NCI-H510A (cell line): ENCODE results near the gene HBD.
"Not testable (repeated sequence)": the region's sequence is repeated elsewhere in the genome, so short reads cannot be mapped to it uniquely, and the experiment has no call there.

Experiments
- DNase-seq: peaks from one replicate; lab custom pipeline; 2025; lab: John Stamatoyannopoulos, UW

Gene HBD

GRCh38 chr11:5234381-5234834 is at the start of gene HBD:
Gene HBD, minus strand, starts transcription at chr11:5234483. Its CDS starts 50 bp downstream, at chr11:5234433.
- no peak for DNase-seq

- no peak for DNase-seq
Observed at GRCh38 chr11:5283882-5284281, 49.6 kb upstream of the HBD start.

GRCh38 chr11:5283086-5283485 is 48.8 kb upstream of the HBD start:
- DNase-seq: no peak

- DNase-seq: no peak
Observed at GRCh38 chr11:5282628-5283027, 48.3 kb upstream of the HBD start.

- no peak for DNase-seq
Observed at GRCh38 chr11:5281596-5281995, 47.3 kb upstream of the HBD start.

GRCh38 chr11:5280582-5281102 is 46.4 kb upstream of the HBD start:
- DNase-seq: peak; percentile 36

GRCh38 chr11:5279471-5280090 is 45.3 kb upstream of the HBD start:
- no peak for DNase-seq

- no peak for DNase-seq
Observed at GRCh38 chr11:5277807-5278382, 43.6 kb upstream of the HBD start.

GRCh38 chr11:5276697-5277096 is 42.4 kb upstream of the HBD start:
- DNase-seq: no peak

- DNase-seq: no peak
Observed at GRCh38 chr11:5275369-5276110, 41.3 kb upstream of the HBD start.

GRCh38 chr11:5274395-5274794 is 40.1 kb upstream of the HBD start:
- no peak for DNase-seq

- DNase-seq: no peak
Observed at GRCh38 chr11:5272395-5273017, 38.2 kb upstream of the HBD start.

- no peak for DNase-seq
Observed at GRCh38 chr11:5269715-5270147, 35.4 kb upstream of the HBD start, which contains the start of gene HBE1. Gene HBE1, minus strand, starts transcription at chr11:5269945. Its CDS starts 55 bp downstream, at chr11:5269890.

GRCh38 chr11:5267033-5267563 is 32.8 kb upstream of the HBD start:
- no peak for DNase-seq

- no peak for DNase-seq
Observed at GRCh38 chr11:5266609-5267008, 32.3 kb upstream of the HBD start.

GRCh38 chr11:5265832-5266231 is 31.5 kb upstream of the HBD start:
- DNase-seq: no peak

- DNase-seq: no peak
Observed at GRCh38 chr11:5258543-5259262, 24.4 kb upstream of the HBD start.

GRCh38 chr11:5257296-5257695 is 23.0 kb upstream of the HBD start:
- DNase-seq: no peak

GRCh38 chr11:5254646-5255413 is 20.5 kb upstream of the HBD start, which contains the start of gene HBG2:
Gene HBG2, minus strand, starts transcription at chr11:5254781. Its CDS starts 53 bp downstream, at chr11:5254728.
- DNase-seq: not testable (repeated sequence)

GRCh38 chr11:5254023-5254422 is 19.7 kb upstream of the HBD start:
- not testable (repeated sequence) for DNase-seq
